Caco-2 (cell line): ENCODE data around the gene PSMD9. TPM values are rescaled to one million over a fixed set of nuclear protein-coding genes. Genes with fewer than 3 reads are reported as not detected.

Source experiments
- BruUV-seq: library from RNA; stranded (reverse); fragments of 400-500 nt; replicated peaks from 2 replicates; lab custom pipeline; 2021; lab: Mats Ljungman, UMichigan
- CTCF ChIA-PET: fragments of 300-600 bp; sonication (Branson Sonifier 250); formaldehyde crosslinking; loops from one replicate; lab custom pipeline; 2022; ENCODE audit warnings: antibody characterized with exemption; lab: Charles Lee
- POLR2A ChIA-PET: fragments of 300-600 bp; sonication (Branson Sonifier 250); formaldehyde crosslinking; loops from one replicate; lab custom pipeline; 2022; ENCODE audit warnings: antibody characterized with exemption; lab: Charles Lee
- DNase-seq, 2 experiments: peaks; one replicate each; pipeline versions ENCODE4 v3.0.0 to v3.0.0-alpha.2; 2020 to 2022
- H3K27me3 ChIP-seq: replicated peaks from 2 replicates; pipeline ENCODE4 v1.6.0; 2011; ENCODE audit warnings: low read length; ENCODE audit not compliant: control insufficient read depth, insufficient read depth
- H3K36me3 ChIP-seq: 2 replicates; pipeline ENCODE4 v1.5.1; 2011; ENCODE audit warnings: low read length; ENCODE audit not compliant: control insufficient read depth, insufficient read depth
- H3K4me1 ChIP-seq: fragments of 250-450 bp; sonication (Bioruptor Pico); 2 replicates; pipeline ENCODE4 v1.5.1; 2020; ENCODE audit warnings: mild to moderate bottlenecking
- H3K4me3 ChIP-seq: 2 replicates; pipeline ENCODE4 v1.5.1; 2011; ENCODE audit warnings: low read depth, mild to moderate bottlenecking, control low read depth, low read length
- H3K9me3 ChIP-seq: fragments of 250-450 bp; sonication (Bioruptor Pico); 2 replicates; pipeline ENCODE4 v1.5.1; 2020; ENCODE audit warnings: mild to moderate bottlenecking, moderate library complexity
- H3K27ac Mint-ChIP-seq: one replicate; pipeline ENCODE4 v1.8.0; 2022; ENCODE audit warnings: mixed read lengths; ENCODE audit not compliant: unreplicated experiment
- H3K27me3 Mint-ChIP-seq: one replicate; pipeline ENCODE4 v1.8.0; 2022; ENCODE audit warnings: mixed read lengths; ENCODE audit not compliant: insufficient read depth, unreplicated experiment
- H3K36me3 Mint-ChIP-seq: one replicate; pipeline ENCODE4 v1.8.0; 2022; ENCODE audit warnings: mild to moderate bottlenecking, mixed read lengths; ENCODE audit not compliant: insufficient read depth, unreplicated experiment
- H3K4me1 Mint-ChIP-seq: one replicate; pipeline ENCODE4 v1.8.0; 2022; ENCODE audit warnings: low read depth, mixed read lengths; ENCODE audit not compliant: unreplicated experiment
- H3K4me3 Mint-ChIP-seq: one replicate; pipeline ENCODE4 v1.8.0; 2022; ENCODE audit warnings: mild to moderate bottlenecking, moderate library complexity, mixed read lengths; ENCODE audit not compliant: unreplicated experiment
- H3K9me3 Mint-ChIP-seq: one replicate; pipeline ENCODE4 v1.8.0; 2022; ENCODE audit warnings: mixed read lengths; ENCODE audit not compliant: unreplicated experiment
- CTCF ChIP-seq, 2 experiments: fragments of 200-600 bp in 1 of 2; IDR thresholded peaks; 1 replicate in 1 of 2; 2 replicates in 1 of 2; pipeline versions ENCODE4 v1.5.1 to v1.8.0; 2011 to 2022; ENCODE audit warnings: antibody characterized with exemption in 1 of 2, control low read depth in 1 of 2, inconsistent platforms in 1 of 2, low read depth in 1 of 2, low read length in 1 of 2, mild to moderate bottlenecking in 1 of 2, moderate library complexity in 1 of 2; ENCODE audit not compliant: insufficient read depth in 1 of 2, severe bottlenecking in 1 of 2, unreplicated experiment in 1 of 2
- intact Hi-C: fragments of 100-400 bp; cut with micrococcal nuclease; formaldehyde crosslinking; loops from one replicate; pipeline ENCODE4 v1.10.0; 2022; ENCODE audit not compliant: unreplicated experiment
- total RNA-seq: library from RNA; stranded (reverse); gene quantifications from 2 replicates; pipeline ENCODE4 v1.2.3, GENCODE V29; 2022

The PSMD9 gene
- total RNA-seq, 1 experiment from 2014 or later, result 53.0 TPM

- Mint-ChIP-seq H3K9me3 (no peaks in the 10 kb centered on the region), H3K4me1 (peaks cover 6% of the 10 kb centered on the region), H3K36me3 (no peaks in the 10 kb centered on the region), H3K27me3 (no peaks in the 10 kb centered on the region), H3K4me3 (no peak overlapping the region), H3K27ac (no peak overlapping the region)
- TF ChIP-seq CTCF (IDR thresholded peaks at IDR 0.05; ENCODE audit: insufficient read depth in 1 of 2, low read depth in 1 of 2, low read length in 1 of 2, severe bottlenecking in 1 of 2, unreplicated experiment in 1 of 2), result no peak
- no TSS peak for BruUV-seq
- H3K27me3 ChIP-seq, result no peaks in the 10 kb centered on the region
- CTCF ChIA-PET, result no interaction called here
- H3K4me3 ChIP-seq, result no peak overlapping the region
- intact Hi-C loops, result no loop called here
- H3K36me3 ChIP-seq, result no peaks in the 10 kb centered on the region
- POLR2A ChIA-PET, result no interaction called here
- no peaks in the 10 kb centered on the region for H3K9me3 ChIP-seq
- no peak for DNase-seq
- H3K4me1 ChIP-seq, result no peaks in the 10 kb centered on the region
These were observed 72.0 kb downstream of the PSMD9 start for GRCh38 chr12:121960541-121960940.

GRCh38 chr12:121961195-121961879 is 72.7 kb downstream of the PSMD9 start:
- H3K9me3 ChIP-seq, result no peaks in the 10 kb centered on the region
- Mint-ChIP-seq H3K27ac (no peak overlapping the region), H3K27me3 (no peaks in the 10 kb centered on the region), H3K9me3 (no peaks in the 10 kb centered on the region), H3K4me1 (peaks cover 6% of the 10 kb centered on the region), H3K36me3 (no peaks in the 10 kb centered on the region), H3K4me3 (no peak overlapping the region)
- TF ChIP-seq CTCF (IDR thresholded peaks at IDR 0.05; ENCODE audit: insufficient read depth in 1 of 2, low read depth in 1 of 2, low read length in 1 of 2, severe bottlenecking in 1 of 2, unreplicated experiment in 1 of 2), result no peak
- ChIA-PET POLR2A (no interaction called here), CTCF (no interaction called here)
- no peaks in the 10 kb centered on the region for H3K27me3 ChIP-seq
- intact Hi-C loops, result no loop called here
- DNase-seq, result no peak
- H3K4me1 ChIP-seq, result no peaks in the 10 kb centered on the region
- BruUV-seq, result no TSS peak
- H3K36me3 ChIP-seq, result no peaks in the 10 kb centered on the region
- no peak overlapping the region for H3K4me3 ChIP-seq

GRCh38 chr12:121963341-121964018 is 74.9 kb downstream of the PSMD9 start:
- Histone ChIP-seq H3K27me3 (no peaks in the 10 kb centered on the region), H3K9me3 (no peaks in the 10 kb centered on the region), H3K36me3 (no peaks in the 10 kb centered on the region), H3K4me3 (no peak overlapping the region), H3K4me1 (no peaks in the 10 kb centered on the region)
- peaks cover 6% of the 10 kb centered on the region for H3K4me1 Mint-ChIP-seq
- no peak for TF ChIP-seq CTCF (IDR thresholded peaks at IDR 0.05; ENCODE audit: insufficient read depth in 1 of 2, low read depth in 1 of 2, low read length in 1 of 2, severe bottlenecking in 1 of 2, unreplicated experiment in 1 of 2)
- intact Hi-C loops, result no loop called here
- H3K36me3 Mint-ChIP-seq, result no peaks in the 10 kb centered on the region
- no peak overlapping the region for H3K4me3 Mint-ChIP-seq
- POLR2A ChIA-PET, result no interaction called here
- no TSS peak for BruUV-seq
- H3K27ac Mint-ChIP-seq, result no peak overlapping the region
- no peaks in the 10 kb centered on the region for H3K9me3 Mint-ChIP-seq
- CTCF ChIA-PET, result no interaction called here
- no peaks in the 10 kb centered on the region for H3K27me3 Mint-ChIP-seq
- DNase-seq, result no peak
